ENCODE results near the gene TEPSIN. TPM values are rescaled to one million over a fixed set of nuclear protein-coding genes. Genes with fewer than 3 reads are reported as not detected.

Gene TEPSIN
- total and polyA plus RNA-seq, 2 of the 13 experiments (the other 11 are each of a cell fraction or from before 2014, with no cell fraction given): 16.1 to 18.8 TPM

DNA sequence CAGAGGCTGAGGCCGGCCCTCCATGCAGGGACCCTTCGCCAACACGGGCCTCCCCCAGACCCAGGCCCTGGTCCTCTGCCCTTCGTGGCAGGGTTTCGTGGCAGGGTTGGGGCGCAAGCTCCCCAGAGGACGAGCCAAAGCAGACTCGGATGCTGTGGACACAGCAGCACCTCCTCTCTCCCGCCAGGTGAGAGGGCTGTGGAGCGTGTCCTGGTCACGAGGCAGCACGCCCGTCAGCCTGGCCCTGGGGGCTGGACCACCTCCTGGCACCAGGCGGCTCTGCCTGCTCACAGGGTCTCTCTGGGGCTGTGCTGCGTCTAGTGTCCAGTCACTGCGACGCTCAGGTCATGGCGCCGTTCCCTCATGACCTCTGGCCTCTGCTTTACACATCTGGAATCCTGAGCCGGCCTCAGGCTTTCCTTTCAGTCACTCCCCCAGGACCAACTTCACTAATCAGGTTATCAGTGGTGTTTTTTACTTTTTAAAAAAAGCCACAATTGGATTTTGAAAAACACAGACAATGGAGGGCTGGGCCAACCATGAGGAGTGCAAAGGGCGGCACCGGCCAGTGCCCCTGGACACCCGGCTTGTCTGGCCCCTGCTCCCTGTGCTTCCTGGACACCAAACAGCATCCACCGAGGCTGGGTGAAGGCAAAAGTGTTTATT is 5.6 kb upstream of the TEPSIN start (continued):
- TF ChIP-seq FIP1L1 (IDR thresholded peaks at IDR 0.05; ENCODE audit: borderline replicate concordance, insufficient read depth, low read depth, low read length) (0 out of 2 replicates have a peak, but pooled peaks have one; percentile 63), ZNF230 (CRISPR knock-in tag; IDR thresholded peaks at IDR 0.05) (no peak), GABPA (IDR thresholded peaks at IDR 0.05; ENCODE audit: low read depth, low read length) (no peak), GABPA (CRISPR knock-in tag; IDR thresholded peaks at IDR 0.05; ENCODE audit: low read depth) (no peak), JUNB (CRISPR knock-in tag; IDR thresholded peaks at IDR 0.05; ENCODE audit: borderline replicate concordance) (no peak), TRAFD1 (CRISPR knock-in tag; IDR thresholded peaks at IDR 0.05; ENCODE audit: borderline replicate concordance) (no peak), HNF4G (IDR thresholded peaks at IDR 0.05; ENCODE audit: borderline replicate concordance, low read depth, low read length) (no peak), HNF4G (CRISPR knock-in tag; IDR thresholded peaks at IDR 0.05; ENCODE audit: borderline replicate concordance, low read depth) (no peak), TRIM24 (CRISPR knock-in tag; IDR thresholded peaks at IDR 0.05) (no peak), ZNF296 (CRISPR knock-in tag; conservative IDR thresholded peaks at IDR 0.05) (no peak), RCOR2 (CRISPR knock-in tag; IDR thresholded peaks at IDR 0.05) (no peak), ZIK1 (CRISPR knock-in tag; IDR thresholded peaks at IDR 0.05; ENCODE audit: borderline replicate concordance, low read depth) (no peak), TBP (CRISPR knock-in tag; IDR thresholded peaks at IDR 0.05) (no peak), ZNF121 (CRISPR knock-in tag; IDR thresholded peaks at IDR 0.05) (no peak), NFATC3 (CRISPR knock-in tag; IDR thresholded peaks at IDR 0.05) (no peak), ZNF101 (CRISPR knock-in tag; IDR thresholded peaks at IDR 0.05; ENCODE audit: borderline replicate concordance, low read depth) (no peak), ZMYM3 (CRISPR knock-in tag; IDR thresholded peaks at IDR 0.05) (no peak), ZNF143 (CRISPR knock-in tag; IDR thresholded peaks at IDR 0.05) (no peak), KAT2B (IDR thresholded peaks at IDR 0.05; ENCODE audit: borderline replicate concordance, low read depth, low read length) (no peak), ZSCAN12 (CRISPR knock-in tag; IDR thresholded peaks at IDR 0.05) (no peak), STAG1 (CRISPR knock-in tag; IDR thresholded peaks at IDR 0.05) (no peak), ZFP36L2 (CRISPR knock-in tag; IDR thresholded peaks at IDR 0.05) (no peak), ZSCAN31 (CRISPR knock-in tag; IDR thresholded peaks at IDR 0.05; ENCODE audit: low read depth) (no peak), ARNT (IDR thresholded peaks at IDR 0.05) (no peak), ZBTB20 (CRISPR knock-in tag; IDR thresholded peaks at IDR 0.05; ENCODE audit: borderline replicate concordance, low read depth) (no peak)
- TF ChIP-seq, protein P1, sequence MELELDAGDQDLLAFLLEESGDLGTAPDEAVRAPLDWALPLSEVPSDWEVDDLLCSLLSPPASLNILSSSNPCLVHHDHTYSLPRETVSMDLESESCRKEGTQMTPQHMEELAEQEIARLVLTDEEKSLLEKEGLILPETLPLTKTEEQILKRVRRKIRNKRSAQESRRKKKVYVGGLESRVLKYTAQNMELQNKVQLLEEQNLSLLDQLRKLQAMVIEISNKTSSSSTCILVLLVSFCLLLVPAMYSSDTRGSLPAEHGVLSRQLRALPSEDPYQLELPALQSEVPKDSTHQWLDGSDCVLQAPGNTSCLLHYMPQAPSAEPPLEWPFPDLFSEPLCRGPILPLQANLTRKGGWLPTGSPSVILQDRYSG (CRISPR knock-in tag; IDR thresholded peaks at IDR 0.05): no peak
- TF ChIP-seq, protein P2, sequence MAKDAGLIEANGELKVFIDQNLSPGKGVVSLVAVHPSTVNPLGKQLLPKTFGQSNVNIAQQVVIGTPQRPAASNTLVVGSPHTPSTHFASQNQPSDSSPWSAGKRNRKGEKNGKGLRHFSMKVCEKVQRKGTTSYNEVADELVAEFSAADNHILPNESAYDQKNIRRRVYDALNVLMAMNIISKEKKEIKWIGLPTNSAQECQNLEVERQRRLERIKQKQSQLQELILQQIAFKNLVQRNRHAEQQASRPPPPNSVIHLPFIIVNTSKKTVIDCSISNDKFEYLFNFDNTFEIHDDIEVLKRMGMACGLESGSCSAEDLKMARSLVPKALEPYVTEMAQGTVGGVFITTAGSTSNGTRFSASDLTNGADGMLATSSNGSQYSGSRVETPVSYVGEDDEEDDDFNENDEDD (CRISPR knock-in tag; IDR thresholded peaks at IDR 0.05; ENCODE audit: borderline replicate concordance): peak; percentile 3; the same call in 1 of the 2 replicates
- TF ChIP-seq, protein P3, sequence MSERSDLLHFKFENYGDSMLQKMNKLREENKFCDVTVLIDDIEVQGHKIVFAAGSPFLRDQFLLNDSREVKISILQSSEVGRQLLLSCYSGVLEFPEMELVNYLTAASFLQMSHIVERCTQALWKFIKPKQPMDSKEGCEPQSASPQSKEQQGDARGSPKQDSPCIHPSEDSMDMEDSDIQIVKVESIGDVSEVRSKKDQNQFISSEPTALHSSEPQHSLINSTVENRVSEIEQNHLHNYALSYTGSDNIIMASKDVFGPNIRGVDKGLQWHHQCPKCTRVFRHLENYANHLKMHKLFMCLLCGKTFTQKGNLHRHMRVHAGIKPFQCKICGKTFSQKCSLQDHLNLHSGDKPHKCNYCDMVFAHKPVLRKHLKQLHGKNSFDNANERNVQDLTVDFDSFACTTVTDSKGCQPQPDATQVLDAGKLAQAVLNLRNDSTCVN (CRISPR knock-in tag; IDR thresholded peaks at IDR 0.05; ENCODE audit: borderline replicate concordance): no peak
